ENCODE results near the gene STAG3. TPM values are rescaled to one million over a fixed set of nuclear protein-coding genes. Genes with fewer than 3 reads are reported as not detected.
A peak's percentile ranks its signal among the peaks of the same experiment; 100 is the strongest.

Gene STAG3
- polyA plus RNA-seq, 3 donors, result 0.39 TPM; not detected in 1

DNA sequence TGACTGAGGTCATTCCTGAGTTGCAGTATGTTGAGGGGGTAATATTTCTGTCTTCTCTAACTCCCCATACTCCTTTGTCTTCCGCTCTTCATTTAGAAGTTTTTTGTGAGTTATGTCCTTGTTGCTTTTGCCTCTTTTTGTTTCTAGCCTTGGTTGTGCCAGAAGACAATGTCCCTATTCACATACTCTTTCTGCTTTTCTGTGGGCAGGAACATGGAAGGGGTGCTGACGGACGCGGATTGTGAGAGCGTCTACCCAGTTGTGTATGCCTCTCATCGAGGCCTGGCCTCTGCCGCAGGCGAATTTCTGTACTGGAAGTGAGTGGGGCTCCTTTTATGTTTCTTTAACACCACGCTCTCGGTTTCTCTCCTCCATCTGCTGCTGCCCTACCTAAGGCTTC, 20.5 kb downstream of the STAG3 start:
- Mint-ChIP-seq H3K4me1 (peaks cover 8% of the 10 kb centered on the region), H3K9me3 (no peaks in the 10 kb centered on the region), H3K36me3 (no peaks in the 10 kb centered on the region), H3K27me3 (ENCODE audit: low read depth in 3 of 3) (peaks cover 1 to 7% (median 7%) of the 10 kb centered on the region in 3 donors), H3K4me3 (no peak overlapping the region), H3K27ac (no peak overlapping the region)
- H3K9ac ChIP-seq (ENCODE audit: insufficient read depth, low read length, poor library complexity, severe bottlenecking), result no peak overlapping the region
- no peak overlapping the region for H3K4me3 ChIP-seq (replicated peaks in 1 of 3; ENCODE audit: low read depth in 2 of 3, low read length in 3 of 3)
- H4K20me1 ChIP-seq (ENCODE audit: insufficient read depth, low read length), result no peaks in the 10 kb centered on the region
- H3K79me2 ChIP-seq (ENCODE audit: insufficient read depth, low read length), result no peaks in the 10 kb centered on the region
- peaks cover 9 to 11% of the 10 kb centered on the region in 2 donors for H3K4me1 ChIP-seq (ENCODE audit: control insufficient read depth in 1 of 2, insufficient read depth in 2 of 2, low read length in 2 of 2)
- DNase-seq, result no peak
- no peaks in the 10 kb centered on the region for H3K9me3 ChIP-seq (replicated peaks in 1 of 2; ENCODE audit: control insufficient read depth in 1 of 2, insufficient read depth in 1 of 2, low read length in 2 of 2)
- no peak overlapping the region for H3K4me2 ChIP-seq (replicated peaks; ENCODE audit: extremely low read depth, low read length, poor library complexity, severe bottlenecking)
- H2AFZ ChIP-seq (ENCODE audit: insufficient read depth, low read depth, low read length, poor library complexity, severe bottlenecking), result no peak overlapping the region
- WGBS (ENCODE audit: insufficient coverage), result 100% methylated on average over 1 of the region's 10 CpGs
- H3K27me3 ChIP-seq (ENCODE audit: control insufficient read depth in 2 of 2, insufficient read depth in 2 of 2, low read length in 2 of 2), result no peaks in the 10 kb centered on the region
- H3K27ac ChIP-seq (ENCODE audit: low read depth in 1 of 2, low read length in 2 of 2), result no peak overlapping the region
- H3K36me3 ChIP-seq (replicated peaks in 1 of 2; ENCODE audit: control insufficient read depth in 1 of 2, insufficient read depth in 2 of 2, low read length in 2 of 2), result no peaks in the 10 kb centered on the region
- intact Hi-C loops (cut with micrococcal nuclease), result no loop called here
- no peak for TF ChIP-seq CTCF (IDR thresholded peaks at IDR 0.05)

GRCh38 chr7:100200693-100201092, 23.0 kb downstream of the STAG3 start:
- Histone ChIP-seq H3K27ac (ENCODE audit: low read depth in 1 of 2, low read length in 2 of 2) (no peak overlapping the region), H2AFZ (ENCODE audit: insufficient read depth, low read depth, low read length, poor library complexity, severe bottlenecking) (no peak overlapping the region)
- H3K4me3 Mint-ChIP-seq, result no peak overlapping the region

More at GRCh38 chr7:100200693-100201092, 23.0 kb downstream of the STAG3 start:
- no peak for TF ChIP-seq CTCF (IDR thresholded peaks at IDR 0.05)
- Histone ChIP-seq H3K4me3 (replicated peaks in 1 of 3; ENCODE audit: low read depth in 2 of 3, low read length in 3 of 3) (no peak overlapping the region), H3K27me3 (ENCODE audit: control insufficient read depth in 2 of 2, insufficient read depth in 2 of 2, low read length in 2 of 2) (no peaks in the 10 kb centered on the region), H3K79me2 (ENCODE audit: insufficient read depth, low read length) (no peaks in the 10 kb centered on the region), H3K4me2 (replicated peaks; ENCODE audit: extremely low read depth, low read length, poor library complexity, severe bottlenecking) (no peak overlapping the region), H3K9ac (ENCODE audit: insufficient read depth, low read length, poor library complexity, severe bottlenecking) (no peak overlapping the region), H3K4me1 (ENCODE audit: control insufficient read depth in 1 of 2, insufficient read depth in 2 of 2, low read length in 2 of 2) (peaks cover 9 to 11% of the 10 kb centered on the region in 2 donors), H4K20me1 (ENCODE audit: insufficient read depth, low read length) (no peaks in the 10 kb centered on the region), H3K9me3 (replicated peaks in 1 of 2; ENCODE audit: control insufficient read depth in 1 of 2, insufficient read depth in 1 of 2, low read length in 2 of 2) (no peaks in the 10 kb centered on the region), H3K36me3 (replicated peaks in 1 of 2; ENCODE audit: control insufficient read depth in 1 of 2, insufficient read depth in 2 of 2, low read length in 2 of 2) (no peaks in the 10 kb centered on the region)
- intact Hi-C loops (cut with micrococcal nuclease), result no loop called here
- Mint-ChIP-seq H3K27ac (peak overlapping the region in 1 of 7 donors; percentile 49), H3K27me3 (ENCODE audit: low read depth in 3 of 3) (peaks cover 3 to 9% (median 7%) of the 10 kb centered on the region in 3 donors), H3K4me1 (peaks cover 8% of the 10 kb centered on the region), H3K36me3 (no peaks in the 10 kb centered on the region), H3K9me3 (peaks cover 0 to 2% (median 0%) of the 10 kb centered on the region in 7 donors)
- no peak for DNase-seq
- 100% methylated on average over 4 of the region's 11 CpGs for whole genome bisulfite sequencing (ENCODE audit: insufficient coverage)
